ENCODE results near the gene FOXK2. TPM values are rescaled to one million over a fixed set of nuclear protein-coding genes. Genes with fewer than 3 reads are reported as not detected.

Gene FOXK2
- total RNA-seq, 2 donors from 2014 or later, result 42.4 to 49.6 TPM

DNA sequence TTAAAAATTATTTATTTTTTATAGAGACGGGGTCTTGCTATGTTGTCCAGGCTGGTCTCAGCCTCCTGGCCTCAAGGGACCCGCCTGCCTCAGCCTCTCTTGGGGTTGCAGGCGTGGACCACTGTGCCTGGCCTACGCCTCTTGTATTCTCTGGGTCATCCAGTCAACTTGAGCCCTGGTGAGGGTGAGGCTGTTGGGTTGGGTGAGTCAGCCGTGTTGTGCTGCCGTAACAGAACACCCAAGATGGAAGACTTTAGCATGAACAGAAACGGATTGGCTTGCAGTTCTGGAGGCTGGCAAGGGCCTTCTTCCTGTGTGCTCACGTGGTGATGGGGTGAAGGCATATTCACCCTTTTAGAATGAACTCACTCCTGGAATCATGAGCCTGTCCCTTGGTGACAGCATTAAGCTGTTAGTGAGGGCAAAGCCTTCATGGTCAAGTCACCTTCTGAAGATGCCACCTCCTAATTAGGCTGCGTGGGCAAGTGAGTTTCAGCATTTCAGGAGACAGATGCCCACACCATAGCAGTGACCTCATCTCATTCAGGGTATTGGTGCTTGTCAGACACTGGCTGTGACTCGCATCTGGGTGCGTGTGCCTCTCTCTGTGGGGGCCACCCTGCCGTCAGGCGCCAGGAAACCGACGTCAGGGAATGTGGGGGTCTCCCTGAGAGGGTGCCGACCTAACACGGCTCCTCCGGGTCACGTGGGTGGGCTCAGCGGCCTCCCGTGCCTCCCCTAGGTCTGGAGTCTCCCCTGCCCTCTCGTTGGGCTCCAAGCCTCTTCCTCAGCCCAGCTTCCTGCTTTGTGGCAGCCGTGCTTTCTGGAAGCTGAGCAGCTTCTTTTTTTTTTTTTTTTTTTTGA, 79.0 kb downstream of the FOXK2 start:
- DNase-seq (ENCODE audit: low spot score), result no peak
- intact Hi-C loops (cut with DNase I), result no loop called here

DNA sequence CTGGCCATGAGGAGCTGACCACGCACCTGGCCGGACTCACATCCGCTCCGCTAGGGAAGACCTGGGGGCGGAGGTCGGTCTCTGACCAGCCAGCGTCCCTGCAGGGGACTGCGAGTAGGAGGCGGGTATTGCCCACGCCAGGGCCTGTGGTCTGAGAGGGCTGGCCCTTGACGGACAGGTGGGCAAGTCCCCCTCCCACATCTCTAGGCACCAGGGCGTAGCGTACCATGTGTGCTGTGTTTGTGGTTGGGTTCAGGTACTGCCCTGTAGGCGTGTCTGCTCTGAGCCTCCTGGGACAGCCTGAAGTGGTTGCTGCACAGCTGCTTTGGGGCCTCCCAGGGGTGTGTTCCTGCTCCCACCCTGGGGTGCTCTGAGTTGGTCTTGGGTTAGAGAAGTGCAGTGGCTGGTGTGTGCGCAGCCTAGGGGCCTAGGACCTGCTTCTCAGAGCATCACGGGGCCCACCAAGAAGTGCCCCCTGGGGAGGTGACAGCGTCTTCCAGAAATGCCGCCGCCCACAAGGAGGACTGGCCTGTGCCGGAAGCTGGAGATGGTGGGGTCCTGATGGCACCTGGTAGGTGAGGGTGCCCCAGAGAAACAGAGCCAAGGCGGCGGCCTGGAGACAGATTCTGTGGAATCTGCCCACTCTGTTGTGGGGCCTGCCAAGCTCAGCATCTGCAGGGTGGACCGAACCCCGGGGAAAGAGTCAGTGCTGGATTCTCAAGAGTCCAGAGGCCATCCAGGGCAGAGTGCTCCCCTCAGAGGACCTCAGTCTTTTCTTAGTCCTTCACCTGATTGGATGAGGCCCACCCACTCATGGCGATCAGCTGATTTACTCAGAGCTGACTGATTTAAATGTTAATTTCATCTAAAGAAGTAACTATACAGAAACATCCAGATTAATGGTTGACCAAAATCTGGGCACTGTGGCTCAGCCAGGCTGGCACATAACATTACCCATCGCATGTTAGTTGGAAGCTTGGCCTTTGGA, 80.4 kb downstream of the FOXK2 start:
- intact Hi-C loops (cut with DNase I), result no loop called here

DNA sequence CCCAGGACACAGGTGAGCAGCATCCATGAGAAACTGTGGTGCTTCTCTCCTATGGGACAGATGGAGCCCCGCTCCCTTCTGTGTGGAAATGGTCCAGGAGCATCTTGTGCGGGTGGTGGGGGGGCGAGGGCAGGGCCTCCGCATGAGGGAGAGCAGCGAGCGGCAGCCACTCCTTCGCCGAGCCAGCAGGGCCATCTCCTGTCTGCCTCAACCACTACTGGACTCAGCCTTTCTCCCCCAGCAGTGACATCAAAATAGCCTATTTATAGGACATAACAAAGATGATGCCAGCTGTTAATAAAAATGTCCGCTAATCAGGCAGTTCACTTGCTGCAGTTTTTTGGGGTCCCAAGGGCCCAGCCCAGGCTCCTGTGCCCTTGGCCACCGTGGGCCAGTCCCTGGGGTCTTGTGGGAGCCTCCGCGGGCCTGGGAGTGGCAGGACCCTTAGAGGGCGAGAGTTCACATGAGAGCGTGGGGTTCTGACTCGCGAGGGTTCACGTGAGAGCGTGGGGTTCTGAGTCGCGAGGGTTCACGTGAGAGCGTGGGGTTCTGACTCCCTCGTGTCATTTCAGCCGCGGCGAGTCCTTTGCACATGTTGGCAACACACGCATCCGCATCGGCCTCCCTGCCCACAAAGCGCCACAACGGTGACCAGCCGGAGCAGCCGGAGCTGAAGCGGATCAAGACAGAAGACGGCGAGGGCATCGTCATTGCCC, 81.4 kb downstream of the FOXK2 start:
- intact Hi-C loops (cut with DNase I), result no loop called here
- DNase-seq (ENCODE audit: low spot score), result no peak

More for the DNA sequence above, 80.4 kb downstream of the FOXK2 start:
- no peak for DNase-seq (ENCODE audit: low spot score)

DNA sequence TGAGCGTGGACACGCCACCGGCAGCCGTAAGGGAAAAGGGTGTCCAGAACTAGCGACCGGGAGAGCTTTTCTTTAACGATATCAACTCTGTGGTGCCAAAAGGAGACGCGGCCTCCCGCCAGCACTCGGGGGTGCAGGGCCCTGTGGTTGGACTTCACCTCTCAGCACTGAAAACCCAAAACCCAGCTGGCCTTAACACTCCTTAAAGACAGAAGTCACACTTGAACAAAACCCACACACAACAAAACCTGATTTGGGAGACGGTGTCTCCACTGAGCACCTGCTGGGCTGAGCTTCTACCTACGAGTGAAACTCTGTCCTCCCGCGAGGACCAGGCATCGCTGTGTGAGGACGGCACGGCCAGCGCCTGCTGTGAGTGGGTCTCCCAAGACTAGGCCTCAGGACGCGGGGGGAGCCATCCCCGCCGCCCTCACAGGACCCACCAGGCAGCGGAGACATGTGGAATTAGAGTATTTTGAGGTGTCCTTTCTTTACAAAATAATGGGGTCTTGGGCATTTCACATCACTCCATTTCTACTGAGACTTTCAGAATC, 82.0 kb downstream of the FOXK2 start:
- intact Hi-C loops (cut with DNase I), result no loop called here
- no peak for DNase-seq (ENCODE audit: low spot score)

DNA sequence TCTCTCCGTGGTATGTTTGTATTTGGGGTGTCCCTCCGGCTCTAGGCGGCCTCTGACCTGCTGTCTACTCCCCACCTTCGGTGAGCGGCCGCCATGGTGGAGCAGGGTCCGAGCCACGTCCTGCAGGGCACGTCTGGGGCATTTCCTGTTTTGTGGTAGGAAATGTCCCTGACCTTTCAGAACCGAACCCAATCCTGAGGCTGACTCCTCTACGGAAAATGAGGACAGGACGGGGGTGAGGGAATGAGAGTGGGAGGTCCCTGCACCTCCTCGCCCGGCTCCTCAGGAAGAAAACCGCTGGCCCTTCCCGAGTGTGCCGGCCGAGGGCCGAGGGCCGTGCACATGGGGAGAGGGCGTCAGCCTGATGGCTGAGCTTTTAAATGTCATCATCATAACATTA, 83.0 kb downstream of the FOXK2 start:
- DNase-seq (ENCODE audit: low spot score), result no peak
- intact Hi-C loops (cut with DNase I), result no loop called here

DNA sequence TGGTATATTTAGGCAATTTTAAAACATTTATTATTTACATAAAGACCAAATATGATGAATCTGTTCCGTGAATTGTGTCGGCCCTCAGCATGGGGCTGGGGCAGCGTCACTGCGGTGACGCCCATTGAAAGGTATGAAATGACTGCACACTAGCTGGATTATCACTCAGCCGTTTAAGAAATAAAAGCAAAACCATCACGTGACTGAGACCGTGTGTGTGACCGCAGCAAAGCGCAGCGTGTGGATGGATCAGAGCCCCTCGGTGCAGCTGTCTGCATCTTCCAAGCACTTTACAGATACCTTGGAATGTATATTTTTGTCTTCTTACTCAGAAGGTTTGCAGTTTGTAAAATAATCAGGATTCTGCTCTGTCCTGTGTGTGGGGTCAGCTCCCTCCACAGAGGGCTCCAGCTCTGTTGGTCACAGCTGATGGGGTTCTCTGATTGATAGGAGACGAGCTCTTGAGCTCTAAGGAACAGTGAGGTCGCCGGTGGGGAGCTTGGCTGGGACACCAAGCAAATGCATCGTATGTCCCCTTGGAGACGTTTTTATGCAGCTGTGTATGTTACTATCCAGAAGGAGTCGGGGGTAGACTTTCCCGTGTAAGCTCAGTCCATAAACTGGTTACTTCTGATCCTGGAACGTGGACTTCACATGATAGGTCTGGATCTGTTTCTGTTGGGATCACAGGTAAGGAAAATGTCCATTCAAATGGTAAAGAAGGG, 83.6 kb downstream of the FOXK2 start:
- intact Hi-C loops (cut with DNase I), result no loop called here

DNA sequence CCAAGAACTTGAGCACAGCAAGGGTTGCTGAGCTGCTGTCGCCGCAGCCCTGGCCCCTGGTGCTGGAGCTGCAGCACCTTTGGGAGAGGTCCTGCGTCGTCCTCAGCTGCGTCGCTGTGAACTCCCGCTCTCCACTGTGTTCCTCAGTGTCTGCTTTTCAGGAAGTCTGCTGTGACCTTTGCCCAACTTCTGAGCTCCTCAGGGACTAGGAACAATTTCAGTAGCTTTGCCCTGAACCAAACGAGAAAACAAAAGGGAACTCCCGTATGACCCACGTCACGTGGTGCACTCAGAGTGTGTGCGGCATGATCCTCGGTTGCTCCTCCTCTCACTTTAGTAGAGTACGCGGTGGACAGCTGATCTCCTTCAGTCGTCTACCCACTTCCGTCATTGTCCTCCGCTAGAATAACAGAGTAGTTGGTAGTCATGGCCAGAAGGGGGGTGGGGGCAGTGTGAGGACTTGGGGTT, 84.5 kb downstream of the FOXK2 start:
- DNase-seq (ENCODE audit: low spot score), result peak; percentile 89
- intact Hi-C loops (cut with DNase I), result no loop called here

More for the DNA sequence above, 83.6 kb downstream of the FOXK2 start:
- no peak for DNase-seq (ENCODE audit: low spot score)

DNA sequence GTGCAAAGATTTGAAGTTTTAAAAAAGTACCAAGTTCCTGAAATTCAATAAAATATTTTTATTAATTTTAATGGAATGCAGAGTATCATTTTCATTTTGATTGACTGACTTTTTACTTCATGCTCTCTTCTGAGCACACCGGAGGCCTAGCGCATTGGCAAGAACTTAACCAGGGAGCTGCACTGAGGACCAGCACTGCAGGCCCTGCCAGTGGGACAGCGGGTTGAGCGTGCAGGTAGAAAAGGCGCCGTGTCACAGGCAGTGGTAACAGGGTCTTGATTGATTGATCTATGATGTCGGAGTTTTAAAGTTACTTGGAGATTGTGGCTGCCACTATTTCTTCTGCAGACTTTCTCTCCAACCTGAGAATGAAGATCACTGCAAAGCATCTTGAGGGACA, 85.0 kb downstream of the FOXK2 start:
- intact Hi-C loops (cut with DNase I), result no loop called here
- no peak for DNase-seq (ENCODE audit: low spot score)

DNA sequence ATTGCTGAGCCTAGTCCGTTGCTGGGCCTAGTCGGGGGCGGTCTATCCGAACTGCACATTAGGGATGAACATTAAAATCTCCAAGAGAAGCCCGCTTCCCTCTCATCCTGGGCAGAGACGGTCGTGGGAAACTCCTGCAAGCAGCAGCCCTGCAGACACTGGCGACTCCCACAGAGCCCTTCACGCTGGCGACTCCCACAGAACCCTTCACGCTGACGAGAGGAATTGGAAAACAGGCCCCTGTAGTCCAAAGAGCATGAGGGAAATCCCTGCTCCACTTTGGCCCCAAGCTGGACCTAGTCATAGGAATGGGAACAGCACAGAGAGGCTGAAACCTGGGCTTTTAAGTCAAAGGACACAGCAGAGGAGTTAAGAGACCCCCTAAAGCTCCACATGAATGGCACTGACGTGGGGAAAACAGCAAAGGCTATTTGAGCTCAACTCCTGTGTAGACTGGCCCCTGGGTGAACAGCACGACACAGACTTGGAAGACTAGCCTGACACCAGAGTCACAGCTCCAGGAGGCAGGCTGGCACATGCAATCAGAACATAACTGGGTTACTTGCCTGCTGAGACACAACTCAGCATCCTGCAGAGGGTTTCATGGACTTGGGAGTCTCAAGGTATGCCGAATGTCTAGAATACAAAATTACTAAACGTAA, 86.5 kb downstream of the FOXK2 start:
- intact Hi-C loops (cut with DNase I), result no loop called here
- DNase-seq (ENCODE audit: low spot score), result no peak

DNA sequence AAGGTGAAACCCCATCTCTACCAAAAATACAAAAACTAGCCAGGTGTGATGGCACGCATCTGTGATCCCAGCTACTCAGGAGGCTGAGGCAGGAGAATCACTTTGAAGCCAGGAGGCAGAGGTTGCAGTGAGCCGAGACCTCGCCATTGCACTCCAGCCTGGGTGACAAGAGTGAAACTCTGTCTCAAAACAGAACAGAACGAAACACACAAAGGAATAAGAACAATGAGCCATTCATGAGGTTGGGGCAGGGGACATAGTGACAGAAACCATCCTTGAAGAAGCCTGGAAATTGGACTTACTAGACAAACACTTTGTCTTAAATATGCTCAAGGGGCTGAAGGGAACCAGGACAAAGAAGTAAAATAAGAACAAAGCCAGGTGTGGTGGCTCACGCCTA, 89.3 kb downstream of the FOXK2 start:
- DNase-seq (ENCODE audit: low spot score), result no peak
- intact Hi-C loops (cut with DNase I), result no loop called here

DNA sequence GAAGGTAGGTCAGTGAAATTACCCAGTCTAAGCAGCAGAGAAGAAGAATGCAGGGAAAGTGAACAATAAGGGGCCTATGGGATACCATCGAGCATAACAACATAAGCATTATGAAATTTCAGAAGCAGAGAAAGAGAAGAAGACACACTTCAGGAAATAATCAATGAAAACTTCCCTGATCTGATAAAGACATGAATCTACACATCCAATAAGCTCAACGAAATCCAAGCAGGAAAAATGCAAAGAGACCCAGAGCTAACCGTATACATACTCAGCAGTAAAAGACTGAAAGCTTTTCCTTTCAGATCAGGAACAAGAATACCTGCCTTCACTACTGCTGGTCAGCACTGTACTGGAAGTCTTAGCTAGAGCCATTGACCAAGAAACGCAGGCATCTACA, 90.1 kb downstream of the FOXK2 start:
- intact Hi-C loops (cut with DNase I), result no loop called here
- no peak for DNase-seq (ENCODE audit: low spot score)

DNA sequence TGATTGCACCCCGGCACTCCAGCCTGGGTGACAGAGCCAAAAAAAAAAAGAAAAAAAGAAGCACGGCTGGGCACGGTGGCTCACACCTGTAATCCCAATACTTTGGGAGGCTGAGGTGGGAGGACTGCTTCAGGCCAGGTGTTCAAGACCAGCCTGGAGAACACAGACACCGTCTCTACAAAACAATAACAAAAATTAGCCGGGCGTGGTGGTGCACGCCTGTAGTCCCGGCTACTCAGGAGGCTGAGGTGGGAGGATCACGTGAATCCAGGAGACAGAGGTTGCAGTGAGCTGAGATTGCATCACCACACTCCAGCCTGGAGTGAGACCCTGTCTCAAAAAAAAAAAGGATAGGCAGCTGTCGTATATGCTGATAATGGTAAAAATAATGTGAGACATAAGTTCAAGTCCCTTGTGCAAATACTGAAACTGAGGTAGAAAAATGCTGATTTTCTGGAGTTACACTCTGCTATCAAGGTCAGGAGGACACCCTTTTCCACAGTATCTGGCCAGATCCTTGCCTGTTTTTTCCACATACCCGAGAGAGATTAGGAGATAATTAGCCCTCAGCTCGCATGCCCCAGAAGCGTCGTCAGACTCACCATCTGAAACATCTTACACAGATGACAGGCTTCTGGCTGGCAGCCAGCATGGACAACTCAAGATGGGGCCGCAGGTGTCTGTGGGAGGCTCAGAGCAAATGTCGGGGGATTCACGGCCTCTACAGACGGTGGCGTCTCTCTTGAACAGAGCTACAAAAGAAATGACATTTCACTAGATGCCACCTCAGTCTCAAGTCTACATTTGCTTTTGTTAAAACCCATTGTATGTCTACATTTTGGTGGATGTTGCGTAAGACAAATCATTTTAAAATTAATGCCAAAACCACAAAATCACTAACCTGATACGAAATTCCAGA, 91.9 kb downstream of the FOXK2 start:
- no peak for DNase-seq (ENCODE audit: low spot score)
- intact Hi-C loops (cut with DNase I), result no loop called here

DNA sequence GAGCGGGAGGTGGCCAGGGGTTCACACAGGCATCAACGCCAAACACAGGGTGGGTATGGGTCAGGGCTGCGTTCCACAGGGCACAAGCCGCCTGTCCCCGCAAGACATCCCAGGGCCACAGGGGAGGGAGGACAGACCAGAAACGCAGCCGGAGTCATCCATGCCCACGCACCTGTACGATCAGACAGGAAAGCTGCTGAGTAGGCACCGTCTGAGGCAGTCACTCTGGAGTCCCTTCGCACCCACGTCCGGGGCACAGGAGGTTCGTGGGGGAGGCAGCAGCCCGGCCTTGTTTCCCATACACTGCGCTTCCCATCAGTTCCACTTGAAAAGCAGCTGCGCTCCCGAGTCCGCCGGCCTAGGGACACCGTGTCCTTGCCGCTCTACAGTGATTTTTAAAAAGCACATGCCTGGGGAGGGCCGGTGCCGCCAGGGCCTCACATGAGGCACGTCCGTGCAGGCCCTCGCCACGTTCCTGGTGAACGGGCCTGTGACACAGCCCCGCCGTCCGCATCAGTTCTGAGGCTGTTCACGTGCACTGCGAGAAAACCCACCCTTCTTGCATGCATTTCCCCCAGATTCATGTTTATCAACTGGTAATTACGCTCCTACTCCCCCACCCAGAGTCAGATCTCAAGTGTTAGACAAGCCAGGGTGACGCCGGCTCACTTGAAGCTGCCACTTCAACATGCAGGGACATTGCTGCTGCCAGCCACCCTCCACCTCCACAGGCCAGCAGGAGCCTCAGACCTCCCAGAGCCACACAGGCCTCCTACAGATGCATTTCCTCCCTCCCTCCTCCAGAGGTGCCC, 94.0 kb downstream of the FOXK2 start:
- DNase-seq (ENCODE audit: low spot score), result no peak
- intact Hi-C loops (cut with DNase I), result no loop called here

DNA sequence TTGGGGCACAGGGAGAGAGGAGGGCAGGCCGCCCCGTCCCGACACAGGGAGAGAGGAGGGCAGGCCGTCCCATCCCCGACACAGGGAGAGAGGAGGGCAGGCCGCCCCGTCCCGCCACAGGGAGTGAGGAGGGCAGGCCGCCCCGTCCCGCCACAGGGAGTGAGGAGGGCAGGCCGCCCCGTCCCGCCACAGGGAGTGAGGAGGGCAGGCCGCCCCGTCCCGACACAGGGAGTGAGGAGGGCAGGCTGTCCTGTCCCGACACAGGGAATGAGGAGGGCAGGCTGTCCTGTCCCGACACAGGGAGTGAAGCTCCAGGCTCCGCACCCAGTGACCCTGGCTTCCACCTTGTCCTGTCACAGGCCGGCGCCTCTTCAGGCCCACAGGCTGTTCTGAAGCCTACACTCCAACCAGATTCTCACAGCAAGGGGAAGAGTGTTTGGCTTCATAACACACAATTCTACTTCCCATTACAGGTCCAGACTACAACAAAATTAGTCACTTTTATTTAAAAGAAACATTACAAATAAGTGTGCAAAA, 94.6 kb downstream of the FOXK2 start:
- intact Hi-C loops (cut with DNase I), result no loop called here
- peak; percentile 42 for DNase-seq (ENCODE audit: low spot score)

DNA sequence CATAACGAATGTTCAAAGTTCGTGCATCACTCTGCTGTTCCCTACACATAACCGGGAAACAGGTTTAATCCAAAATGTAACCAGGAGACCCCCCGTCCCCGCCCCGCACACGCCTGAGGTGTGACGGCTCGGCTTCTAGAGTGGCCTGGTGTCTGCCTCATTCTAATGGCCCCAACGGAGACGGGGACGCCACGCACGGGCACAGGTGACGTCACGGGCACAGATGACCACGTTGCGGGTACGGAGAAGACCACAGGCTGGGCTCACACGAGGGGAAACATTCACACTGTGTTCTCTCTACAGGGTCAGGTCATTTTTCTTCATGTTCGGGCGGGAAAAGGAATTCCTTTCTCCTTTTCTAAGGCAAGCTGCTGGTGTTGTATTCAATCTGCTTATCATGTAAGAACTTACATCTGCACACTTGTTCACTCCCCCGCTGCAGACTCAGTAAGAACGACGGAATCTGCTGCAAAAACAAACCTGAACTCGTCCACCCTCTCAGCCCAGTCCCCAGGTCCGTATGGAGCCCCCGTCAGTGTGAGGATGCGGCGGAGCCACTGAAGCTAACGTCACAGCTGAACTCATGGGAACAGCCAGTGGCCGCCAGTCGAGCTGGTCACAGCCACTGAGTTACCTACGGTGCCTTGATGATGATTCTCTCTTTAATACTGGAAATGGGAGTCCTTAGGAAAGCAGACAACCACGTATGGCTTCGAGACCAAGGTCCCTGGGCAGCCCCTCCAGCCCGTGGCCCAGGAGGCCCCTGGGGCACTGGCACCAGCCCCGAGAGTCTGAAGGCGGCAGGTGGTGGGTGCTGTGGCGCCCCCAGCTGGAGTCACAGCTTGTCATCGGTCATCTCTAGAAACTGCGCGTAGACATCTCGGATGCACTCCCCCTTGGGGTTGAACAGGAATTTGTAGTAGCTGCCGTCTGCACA, 95.8 kb downstream of the FOXK2 start:
- DNase-seq (ENCODE audit: low spot score), result peak; percentile 54
- intact Hi-C loops (cut with DNase I), result no loop called here

Data from posterior vena cava (tissue), 2 donors.